WTC11 (cell line): ENCODE data around the gene RPUSD3. TPM values are rescaled to one million over a fixed set of nuclear protein-coding genes. Genes with fewer than 3 reads are reported as not detected.
A peak's percentile ranks its signal among the peaks of the same experiment; 100 is the strongest.

ENCODE experiments used
- ATAC-seq: fragments of 200-7000 bp; cut with Tn5 transposase; 2 replicates; pipeline ENCODE4 v1.10.0; 2021; ENCODE audit warnings: mild to moderate bottlenecking, moderate library complexity
- CTCF ChIA-PET: fragments of 300-600 bp; sonication (Branson Sonifier 250); formaldehyde crosslinking; loops from one replicate; lab custom pipeline; 2021; ENCODE audit warnings: antibody characterized with exemption; lab: Charles Lee
- POLR2A ChIA-PET: fragments of 350-600 bp; sonication (Branson Sonifier 250); formaldehyde crosslinking; loops from one replicate; lab custom pipeline; 2021; ENCODE audit warnings: antibody characterized with exemption; lab: Charles Lee
- DNase-seq: peaks from one replicate; pipeline ENCODE4 v3.0.0; 2021; ENCODE audit warnings: low spot score
- H3K27ac Mint-ChIP-seq: 2 replicates; pipeline ENCODE4 v1.8.0; 2021; ENCODE audit warnings: mixed read lengths
- H3K27me3 Mint-ChIP-seq: 2 replicates; pipeline ENCODE4 v1.8.0; 2021; ENCODE audit warnings: low read depth, mild to moderate bottlenecking, moderate library complexity, mixed read lengths
- H3K36me3 Mint-ChIP-seq: 2 replicates; pipeline ENCODE4 v1.8.0; 2021; ENCODE audit warnings: mixed read lengths
- H3K4me1 Mint-ChIP-seq: 2 replicates; pipeline ENCODE4 v1.8.0; 2022; ENCODE audit warnings: mixed read lengths
- H3K4me3 Mint-ChIP-seq: 2 replicates; pipeline ENCODE4 v1.8.0; 2021; ENCODE audit warnings: mild to moderate bottlenecking, moderate library complexity, mixed read lengths
- H3K9me3 Mint-ChIP-seq: 2 replicates; pipeline ENCODE4 v1.8.0; 2021; ENCODE audit warnings: mixed read lengths
- AFF4 ChIP-seq: sonication (generic); formaldehyde crosslinking; IDR thresholded peaks from 2 replicates; pipeline ENCODE4 v1.8.1; 2023; ENCODE audit warnings: mild to moderate bottlenecking, missing genetic modification reagents, borderline replicate concordance
- ATF1 ChIP-seq: sonication (generic); formaldehyde crosslinking; IDR thresholded peaks from 2 replicates; pipeline ENCODE4 v1.8.1; 2023; ENCODE audit warnings: mild to moderate bottlenecking, moderate library complexity, missing genetic modification reagents
- E2F4 ChIP-seq: sonication (generic); formaldehyde crosslinking; IDR thresholded peaks from 2 replicates; pipeline ENCODE4 v1.8.1; 2022; ENCODE audit warnings: low read depth, mild to moderate bottlenecking, moderate library complexity, missing genetic modification reagents, borderline replicate concordance
- E2F5 ChIP-seq: sonication (generic); formaldehyde crosslinking; IDR thresholded peaks from 2 replicates; pipeline ENCODE4 v1.8.1; 2022; ENCODE audit warnings: mild to moderate bottlenecking, moderate library complexity, missing genetic modification reagents
- EMX1 ChIP-seq: fragments of 250-450 bp; sonication (Bioruptor Pico); IDR thresholded peaks from 2 replicates; pipeline ENCODE4 v1.8.0; 2021; ENCODE audit warnings: mild to moderate bottlenecking
- FOXJ3 ChIP-seq: sonication (generic); formaldehyde crosslinking; IDR thresholded peaks from 2 replicates; pipeline ENCODE4 v1.9.0; 2021; ENCODE audit warnings: missing genetic modification reagents, mild to moderate bottlenecking, borderline replicate concordance
- FOXK1 ChIP-seq: sonication (generic); formaldehyde crosslinking; IDR thresholded peaks from 2 replicates; pipeline ENCODE4 v1.8.0; 2022; ENCODE audit warnings: mild to moderate bottlenecking, moderate library complexity, missing genetic modification reagents
- GRHL2 ChIP-seq: fragments of 250-450 bp; sonication (Bioruptor Pico); IDR thresholded peaks from 2 replicates; pipeline ENCODE4 v1.8.0; 2022; ENCODE audit warnings: mild to moderate bottlenecking, moderate library complexity; ENCODE audit not compliant: insufficient replicate concordance, severe bottlenecking
- GTF2I ChIP-seq: fragments of 250-450 bp; sonication (Bioruptor Pico); conservative IDR thresholded peaks from 2 replicates; pipeline ENCODE4 v1.4.0; 2021; ENCODE audit warnings: mild to moderate bottlenecking
- HMGA2 ChIP-seq: fragments of 250-450 bp; sonication (Bioruptor Pico); IDR thresholded peaks from 2 replicates; pipeline ENCODE4 v1.4.0; 2021; ENCODE audit warnings: mild to moderate bottlenecking, moderate library complexity
- JAZF1 ChIP-seq: fragments of 250-450 bp; sonication (Bioruptor Pico); IDR thresholded peaks from 2 replicates; pipeline ENCODE4 v1.9.0; 2021; ENCODE audit warnings: moderate library complexity, mild to moderate bottlenecking, inconsistent platforms
- MAX ChIP-seq: sonication (generic); formaldehyde crosslinking; IDR thresholded peaks from 2 replicates; pipeline ENCODE4 v1.8.0; 2022; ENCODE audit warnings: mild to moderate bottlenecking, missing genetic modification reagents
- MYBL2 ChIP-seq: sonication (generic); formaldehyde crosslinking; IDR thresholded peaks from 2 replicates; pipeline ENCODE4 v1.8.1; 2023; ENCODE audit warnings: mild to moderate bottlenecking, moderate library complexity, missing genetic modification reagents
- NR2C2 ChIP-seq: sonication (generic); formaldehyde crosslinking; IDR thresholded peaks from 2 replicates; pipeline ENCODE4 v1.8.0; 2022; ENCODE audit warnings: mild to moderate bottlenecking, missing genetic modification reagents
- NR3C1 ChIP-seq: sonication (generic); formaldehyde crosslinking; conservative IDR thresholded peaks from 2 replicates; pipeline ENCODE4 v1.8.1; 2023; ENCODE audit warnings: low read depth, mild to moderate bottlenecking, missing genetic modification reagents
- PREB ChIP-seq: sonication (generic); formaldehyde crosslinking; IDR thresholded peaks from 2 replicates; pipeline ENCODE4 v1.8.1; 2022; ENCODE audit warnings: mild to moderate bottlenecking, missing genetic modification reagents, moderate library complexity, borderline replicate concordance
- RORB ChIP-seq: fragments of 250-450 bp; sonication (Bioruptor Pico); IDR thresholded peaks from 2 replicates; pipeline ENCODE4 v1.9.0; 2021; ENCODE audit warnings: mild to moderate bottlenecking
- SP1 ChIP-seq: sonication (generic); formaldehyde crosslinking; conservative IDR thresholded peaks from 2 replicates; pipeline ENCODE4 v1.8.1; 2022; ENCODE audit warnings: missing genetic modification reagents
- TCF7 ChIP-seq: sonication (generic); formaldehyde crosslinking; IDR thresholded peaks from 2 replicates; pipeline ENCODE4 v1.8.0; 2022; ENCODE audit warnings: mild to moderate bottlenecking, low read depth, missing genetic modification reagents, moderate library complexity
- ZNF121 ChIP-seq: sonication (generic); formaldehyde crosslinking; IDR thresholded peaks from 2 replicates; pipeline ENCODE4 v1.8.0; 2023; ENCODE audit warnings: missing genetic modification reagents
- ZNF425 ChIP-seq: fragments of 250-450 bp; sonication (Bioruptor Pico); conservative IDR thresholded peaks from 2 replicates; pipeline ENCODE4 v1.9.0; 2021; ENCODE audit warnings: mild to moderate bottlenecking
- ZNF512 ChIP-seq: sonication (generic); formaldehyde crosslinking; IDR thresholded peaks from 2 replicates; pipeline ENCODE4 v1.8.1; 2022; ENCODE audit warnings: missing genetic modification reagents, borderline replicate concordance
- total RNA-seq: library from RNA; stranded (reverse); gene quantifications from 3 replicates; pipeline ENCODE4 v1.2.3, GENCODE V29; 2021

RPUSD3 gene
- total RNA-seq, 1 experiment from 2014 or later = 95.5 TPM

GRCh38 chr3:9809239-9809614, 34.6 kb downstream of the RPUSD3 start (continued):
- no peak for TF ChIP-seq AFF4
- no peak for TF ChIP-seq FOXK1 (CRISPR knock-in tag)
- no peak for TF ChIP-seq GRHL2
- no peak for TF ChIP-seq MYBL2 (CRISPR knock-in tag)
- no peak for TF ChIP-seq MAX (CRISPR knock-in tag)
- no peak for TF ChIP-seq NR2C2 (CRISPR knock-in tag)
- no peak for TF ChIP-seq GTF2I (CRISPR knock-in tag)
- no peak for TF ChIP-seq E2F4 (CRISPR knock-in tag)
- TF ChIP-seq ZNF512 (CRISPR knock-in tag) = no peak
- TF ChIP-seq ZNF121 (CRISPR knock-in tag) = no peak

GRCh38 chr3:9808345-9809037, 35.3 kb downstream of the RPUSD3 start:
- POLR2A ChIA-PET = interaction anchor here (1.0 to 1.8 kb wide), 2 partner anchors 16 to 20 kb away, joined by 3 to 6 read pairs; partner anchors contain the start of genes ARPC4 and TADA3
- no peak overlapping the region for H3K4me3 Mint-ChIP-seq
- no peaks in the 10 kb centered on the region for H3K9me3 Mint-ChIP-seq
- H3K27me3 Mint-ChIP-seq = peaks cover 17% of the 10 kb centered on the region
- peak; percentile 46 for ATAC-seq
- H3K27ac Mint-ChIP-seq = peak overlapping the region; percentile 77
- DNase-seq = peak; percentile 64
- CTCF ChIA-PET = interaction anchor here (0.7 to 2.1 kb wide), 9 partner anchors 16 to 305 kb away, joined by 3 to 13 read pairs (median 4); partner anchors contain the start of genes ARPC4 and CRELD1
- peaks cover 23% of the 10 kb centered on the region for H3K4me1 Mint-ChIP-seq
- TF ChIP-seq TCF7 (CRISPR knock-in tag) (no peak), JAZF1 (CRISPR knock-in tag) (no peak), EMX1 (CRISPR knock-in tag) (0 out of 2 replicates have a peak, but pooled peaks have one; percentile 45)
- H3K36me3 Mint-ChIP-seq = peaks cover 18% of the 10 kb centered on the region

GRCh38 chr3:9807981-9808344, 35.8 kb downstream of the RPUSD3 start:
- POLR2A ChIA-PET = interaction anchor here (1.0 to 1.8 kb wide), 2 partner anchors 15 to 20 kb away, joined by 3 to 6 read pairs; partner anchors contain the start of genes ARPC4 and TADA3
- TF ChIP-seq FOXJ3 = no peak
- no peak for TF ChIP-seq SP1
- TF ChIP-seq E2F5 (CRISPR knock-in tag) = no peak
- no peak for TF ChIP-seq PREB
- TF ChIP-seq ZNF425 (CRISPR knock-in tag) = no peak
- no peak for TF ChIP-seq RORB (CRISPR knock-in tag)
- no peak for TF ChIP-seq HMGA2
- no peak for TF ChIP-seq NR3C1 (CRISPR knock-in tag)
- TF ChIP-seq ATF1 (CRISPR knock-in tag) = no peak
- no peak for TF ChIP-seq EMX1 (CRISPR knock-in tag)

More at GRCh38 chr3:9807981-9808344, 35.8 kb downstream of the RPUSD3 start:
- DNase-seq (no peak), ATAC-seq (no peak)
- Mint-ChIP-seq H3K4me3 (no peak overlapping the region), H3K27ac (no peak overlapping the region), H3K4me1 (peaks cover 23% of the 10 kb centered on the region), H3K9me3 (no peaks in the 10 kb centered on the region), H3K27me3 (peaks cover 17% of the 10 kb centered on the region), H3K36me3 (peaks cover 23% of the 10 kb centered on the region)
- CTCF ChIA-PET = interaction anchor here (0.7 to 2.0 kb wide), 7 partner anchors 15 to 304 kb away, joined by 3 to 13 read pairs (median 4); partner anchors contain the start of gene ARPC4
